Endothelial cell of umbilical vein (primary cell): Measurements from ENCODE around the gene MED23. TPM values are rescaled to one million over a fixed set of nuclear protein-coding genes. Genes with fewer than 3 reads are reported as not detected.

Experiments
- BruUV-seq: library from RNA; stranded (reverse); fragments of 400-500 nt; replicated peaks from 2 replicates; lab custom pipeline; 2021; lab: Mats Ljungman, UMichigan
- CTCF ChIA-PET: fragments of 300-600, 350-600 bp; sonication (Branson Sonifier 250); formaldehyde crosslinking; loops from one replicate; lab custom pipeline; 2021; ENCODE audit warnings: antibody characterized with exemption, inconsistent platforms; lab: Charles Lee
- POLR2A ChIA-PET: fragments of 300-600, 350-600 bp; sonication (Branson Sonifier 250); formaldehyde crosslinking; loops from one replicate; lab custom pipeline; 2021; ENCODE audit warnings: antibody characterized with exemption, inconsistent platforms; lab: Charles Lee
- DNase-seq: peaks from one replicate; pipeline ENCODE4 v3.0.0-alpha.2; 2011; ENCODE audit warnings: low read depth, low spot score
- FAIRE-seq: peaks from 2 replicates; lab custom pipeline; 2011; peaks lifted over from hg19 to GRCh38; lab: Jason Lieb, UNC
- H2AFZ ChIP-seq: 2 replicates; pipeline ENCODE4 v1.6.0; 2012; ENCODE audit warnings: low read depth, low read length, control low read depth, inconsistent platforms
- H3K27ac ChIP-seq: 2 replicates; pipeline ENCODE4 v1.5.1; 2011; ENCODE audit warnings: low read depth, mild to moderate bottlenecking, control low read depth, low read length, moderate library complexity; ENCODE audit not compliant: insufficient read depth
- H3K27me3 ChIP-seq, 2 experiments: 2 replicates each; pipeline versions ENCODE4 v1.6.0 to v1.6.1; 2011; ENCODE audit warnings: low read length in 2 of 2, mixed read lengths in 1 of 2; ENCODE audit not compliant: control insufficient read depth in 2 of 2, insufficient read depth in 2 of 2
- H3K36me3 ChIP-seq, 2 experiments: 2 replicates in 1 of 2; 3 replicates in 1 of 2; pipeline ENCODE4 v1.5.1; 2011; ENCODE audit warnings: low read length in 2 of 2, mild to moderate bottlenecking in 1 of 2, moderate library complexity in 1 of 2; ENCODE audit not compliant: control insufficient read depth in 2 of 2, insufficient read depth in 2 of 2; ENCODE audit errors: extremely low read depth in 1 of 2
- H3K4me1 ChIP-seq: 3 replicates; pipeline ENCODE4 v1.5.1; 2011; ENCODE audit warnings: mild to moderate bottlenecking, low read length; ENCODE audit not compliant: control insufficient read depth, insufficient read depth; ENCODE audit errors: extremely low read depth
- H3K4me2 ChIP-seq: 2 replicates; pipeline ENCODE4 v1.6.1; 2011; ENCODE audit warnings: low read length, control low read depth, mixed read lengths; ENCODE audit not compliant: insufficient read depth
- H3K4me3 ChIP-seq, 3 experiments: fragments of 200-600 bp in 1 of 3; sonication (generic), shearing (Covaris generic) in 1 of 3; replicated peaks in 1 of 3; 2 replicates each; pipeline ENCODE4 v1.5.1; 2011 to 2016; ENCODE audit warnings: control low read depth in 3 of 3, low read length in 3 of 3, mild to moderate bottlenecking in 2 of 3, inconsistent platforms in 1 of 3, low read depth in 1 of 3, moderate library complexity in 1 of 3; ENCODE audit not compliant: insufficient read depth in 1 of 3
- H3K79me2 ChIP-seq: 2 replicates; pipeline ENCODE4 v1.6.0; 2012; ENCODE audit warnings: low read length, inconsistent platforms; ENCODE audit not compliant: control insufficient read depth, insufficient read depth
- H3K9ac ChIP-seq: replicated peaks from 2 replicates; pipeline ENCODE3; 2011; ENCODE audit warnings: low read length, control low read depth; ENCODE audit not compliant: insufficient read depth; ENCODE audit errors: extremely low read depth
- H3K9me1 ChIP-seq: replicated peaks from 3 replicates; pipeline ENCODE4 v1.6.0; 2011; ENCODE audit warnings: mild to moderate bottlenecking, low read length; ENCODE audit not compliant: control insufficient read depth, insufficient read depth; ENCODE audit errors: extremely low read depth
- H3K9me3 ChIP-seq: replicated peaks from 2 replicates; pipeline ENCODE4 v1.5.1; 2012; ENCODE audit warnings: low read length, inconsistent platforms; ENCODE audit not compliant: control insufficient read depth, insufficient read depth
- H4K20me1 ChIP-seq: replicated peaks from 2 replicates; pipeline ENCODE3; 2011; ENCODE audit warnings: mild to moderate bottlenecking, low read length; ENCODE audit not compliant: control insufficient read depth, insufficient read depth; ENCODE audit errors: extremely low read depth
- EZH2 ChIP-seq: IDR thresholded peaks from 2 replicates; pipeline ENCODE4 v1.6.1; 2012; ENCODE audit warnings: borderline replicate concordance, low read depth, mild to moderate bottlenecking, moderate library complexity, low read length, inconsistent platforms; ENCODE audit not compliant: severe bottlenecking
- GATA2 ChIP-seq: IDR thresholded peaks from 2 replicates; pipeline ENCODE4 v1.7.0; 2011; ENCODE audit warnings: low read depth, mild to moderate bottlenecking, moderate library complexity, mixed read lengths, low read length; ENCODE audit not compliant: insufficient read length, insufficient read depth
- JUN ChIP-seq: IDR thresholded peaks from 2 replicates; pipeline ENCODE4 v1.6.1; 2011; ENCODE audit warnings: borderline replicate concordance, low read depth; ENCODE audit not compliant: insufficient read length, insufficient read depth
- POLR2A ChIP-seq: IDR thresholded peaks from 2 replicates; pipeline ENCODE4 v1.6.1; 2012; ENCODE audit warnings: low read depth, mild to moderate bottlenecking, control low read depth, low read length
- POLR2AphosphoS5 ChIP-seq: IDR thresholded peaks from 2 replicates; pipeline ENCODE4 v1.6.1; 2012; ENCODE audit warnings: low read depth, mild to moderate bottlenecking, control low read depth, low read length, moderate library complexity; ENCODE audit not compliant: insufficient read depth
- dilution Hi-C: fragments of 300-500 bp; cut with MboI; formaldehyde crosslinking; loops from one replicate; pipeline ENCODE4 v1.15.0; 2019; ENCODE audit warnings: low sequenced_read_pairs; ENCODE audit not compliant: extremely low pct_ligation_motif_present
- intact Hi-C: fragments of 100-400 bp; cut with micrococcal nuclease; formaldehyde crosslinking; loops from one replicate; pipeline ENCODE4 v1.10.0; 2022
- polyA plus RNA-seq, 4 experiments: library from polyadenylated mRNA; depleted of rRNA in 3 of 4; stranded (reverse) in 3 of 4; unstranded in 1 of 4; fragments of >200 nt; gene quantifications; 2 replicates each; pipeline versions ENCODE4 v1.2.1 to v1.2.3, GENCODE V29; 2011 to 2012; ENCODE audit warnings: missing spikeins in 1 of 4
- small RNA-seq: library from RNA; depleted of rRNA; stranded (forward); fragments of <200 nt; gene quantifications from one replicate; pipeline ENCODE3, GENCODE V24; 2012; ENCODE audit warnings: low replicate concordance, low read depth; ENCODE audit not compliant: insufficient read depth, insufficient read length
- total RNA-seq: library from RNA; stranded (reverse); gene quantifications from 2 replicates; pipeline ENCODE4 v1.2.3, GENCODE V29; 2021
- TF ChIP-seq, protein P1 (sequence below): IDR thresholded peaks from 2 replicates; pipeline ENCODE4 v1.6.1; 2011; ENCODE audit not compliant: insufficient read depth, insufficient read length

Gene MED23
- total and polyA plus RNA-seq, 2 donors (not counting 3 experiments of a cell fraction or from before 2014, with no cell fraction given), result 17.9 to 29.5 TPM

- H3K4me2 ChIP-seq, result no peak overlapping the region
- H3K9me1 ChIP-seq, result no peaks in the 10 kb centered on the region
- H3K27me3 ChIP-seq, result no peaks in the 10 kb centered on the region
- H3K9ac ChIP-seq, result no peak overlapping the region
- DNase-seq, result no peak
- no peak overlapping the region for H3K4me3 ChIP-seq
- BruUV-seq, result no TSS peak
- POLR2A ChIA-PET, result interaction anchor here (0.6 kb wide), 1 partner anchor 445 kb away, joined by 13 read pairs; no protein-coding TSS in a partner anchor
- no peaks in the 10 kb centered on the region for H3K9me3 ChIP-seq
- H3K79me2 ChIP-seq, result no peaks in the 10 kb centered on the region
- no peaks in the 10 kb centered on the region for H3K36me3 ChIP-seq
- intact Hi-C loops (no loop called here), dilution Hi-C loops (no loop called here)
- H3K27ac ChIP-seq, result no peak overlapping the region
- H2AFZ ChIP-seq, result no peak overlapping the region
- CTCF ChIA-PET, result interaction anchor here (1.1 to 1.9 kb wide), 2 partner anchors 10 to 639 kb away, joined by 3 to 5 read pairs; no protein-coding TSS in a partner anchor
- FAIRE-seq, result no peak
- TF ChIP-seq, protein P1, sequence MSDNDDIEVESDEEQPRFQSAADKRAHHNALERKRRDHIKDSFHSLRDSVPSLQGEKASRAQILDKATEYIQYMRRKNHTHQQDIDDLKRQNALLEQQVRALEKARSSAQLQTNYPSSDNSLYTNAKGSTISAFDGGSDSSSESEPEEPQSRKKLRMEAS, result no peak
- TF ChIP-seq JUN (no peak), EZH2 (no peak), POLR2A (no peak), GATA2 (no peak), POLR2AphosphoS5 (no peak)
- no peaks in the 10 kb centered on the region for H4K20me1 ChIP-seq
- no peaks in the 10 kb centered on the region for H3K4me1 ChIP-seq
Observed at GRCh38 chr6:131523988-131524673, 103.9 kb downstream of the MED23 start.

Small RNA genes lying within 50 kb of the gene (small RNA-seq; reads per million reads assigned to genes)
- gene RNU4-18P, result not detected

Other genes starting within 250 kb of the MED23 start
- not detected in 2 replicates for gene ARG1, start 55.0 kb downstream of the MED23 start, total RNA-seq
- not detected in 2 replicates for gene ARG1, start 55.0 kb downstream of the MED23 start, polyA plus RNA-seq
- not detected in 2 replicates for gene ENPP3, start 9.1 kb upstream of the MED23 start, total RNA-seq
- not detected in 2 replicates for gene ENPP3, start 9.1 kb upstream of the MED23 start, polyA plus RNA-seq
- gene OR2A4, start 73.2 kb upstream of the MED23 start, total RNA-seq, result not detected in 2 replicates
- gene OR2A4, start 73.2 kb upstream of the MED23 start, polyA plus RNA-seq, result not detected in 2 replicates
- gene CTAGE9, start 82.8 kb upstream of the MED23 start, total RNA-seq, result not detected in 2 replicates
- not detected in 2 replicates for gene CTAGE9, start 82.8 kb upstream of the MED23 start, polyA plus RNA-seq
- 1.4 and 1.5 TPM in 2 replicates for gene ENPP1, start 179.8 kb upstream of the MED23 start, total RNA-seq
- gene ENPP1, start 179.8 kb upstream of the MED23 start, polyA plus RNA-seq, result 0.36 and 0.46 TPM in 2 replicates